GM19438 (cell line): ENCODE results near the gene AGAP2.
"Not testable (repeated sequence)": the region's sequence is repeated elsewhere in the genome, so short reads cannot be mapped to it uniquely, and the experiment has no call there.

Experiments
- ATAC-seq: cut with Tn5 transposase; IDR thresholded peaks from one replicate; pipeline ENCODE4 v1.9.1; 2021; ENCODE audit warnings: low read depth; ENCODE audit not compliant: unreplicated experiment

AGAP2 gene

GRCh38 chr12:57738661-57739237, at the start of gene AGAP2:
Gene AGAP2, minus strand, starts transcription at chr12:57738742. Its CDS starts 496 bp downstream, at chr12:57738246.
- ATAC-seq: no peak

- ATAC-seq: no peak
Observed at GRCh38 chr12:57783861-57784260, 45.3 kb upstream of the AGAP2 start.

GRCh38 chr12:57783466-57783801, 44.9 kb upstream of the AGAP2 start:
- no peak for ATAC-seq

- ATAC-seq: peak; percentile 72
Observed at GRCh38 chr12:57782608-57783465, 44.3 kb upstream of the AGAP2 start, which contains the start of gene TSFM. Gene TSFM, plus strand, starts transcription at chr12:57782787. Its CDS starts 15 bp downstream, at chr12:57782802.

GRCh38 chr12:57782243-57782607, 43.7 kb upstream of the AGAP2 start:
- no peak for ATAC-seq

GRCh38 chr12:57781801-57782200, 43.3 kb upstream of the AGAP2 start:
- ATAC-seq: no peak

- no peak for ATAC-seq
Observed at GRCh38 chr12:57781244-57781643, 42.7 kb upstream of the AGAP2 start.

GRCh38 chr12:57780284-57780897, 41.8 kb upstream of the AGAP2 start:
- ATAC-seq: no peak

- ATAC-seq: no peak
Observed at GRCh38 chr12:57779736-57780135, 41.2 kb upstream of the AGAP2 start.

GRCh38 chr12:57777911-57778310, 39.4 kb upstream of the AGAP2 start:
- ATAC-seq: no peak

GRCh38 chr12:57777367-57777766, 38.8 kb upstream of the AGAP2 start:
- ATAC-seq: no peak

GRCh38 chr12:57776247-57776587, 37.7 kb upstream of the AGAP2 start:
- ATAC-seq: no peak

- ATAC-seq: no peak
Observed at GRCh38 chr12:57775563-57776246, 37.2 kb upstream of the AGAP2 start.

GRCh38 chr12:57775044-57775443, 36.5 kb upstream of the AGAP2 start:
- ATAC-seq: no peak

- not testable (repeated sequence) for ATAC-seq
Observed at GRCh38 chr12:57774634-57775033, 36.1 kb upstream of the AGAP2 start.

- ATAC-seq: peak; percentile 33
Observed at GRCh38 chr12:57772429-57773322, 34.1 kb upstream of the AGAP2 start, which contains the start of gene EEF1AKMT3. Gene EEF1AKMT3, plus strand, starts transcription at chr12:57772614. Its CDS starts 111 bp downstream, at chr12:57772725.

- peak; percentile 84 for ATAC-seq
Observed at GRCh38 chr12:57771873-57772428, 33.4 kb upstream of the AGAP2 start, which contains the start of gene METTL1. Gene METTL1, minus strand, starts transcription at chr12:57772105. Its CDS starts 22 bp downstream, at chr12:57772083.

GRCh38 chr12:57771236-57771872, 32.8 kb upstream of the AGAP2 start:
- peak; percentile 70 for ATAC-seq

GRCh38 chr12:57770734-57771133, 32.2 kb upstream of the AGAP2 start:
- ATAC-seq: no peak
